Adipocyte (in vitro differentiated cells): ENCODE data around the gene KIRREL3.

Experiments used
- DNase-seq: peaks from one replicate; pipeline ENCODE4 v3.0.0-alpha.2; 2015; ENCODE audit warnings: low read depth
- H3K27me3 ChIP-seq: replicated peaks from 2 replicates; pipeline ENCODE4 v1.7.0; 2013; ENCODE audit warnings: mild to moderate bottlenecking, low read length, moderate library complexity; ENCODE audit not compliant: control insufficient read depth, insufficient read depth
- H3K36me3 ChIP-seq: 2 replicates; pipeline ENCODE4 v1.7.0; 2013; ENCODE audit warnings: low read length, mild to moderate bottlenecking, moderate library complexity; ENCODE audit not compliant: control insufficient read depth, insufficient read depth, severe bottlenecking
- H3K4me1 ChIP-seq: 2 replicates; pipeline ENCODE4 v1.7.0; 2013; ENCODE audit warnings: mild to moderate bottlenecking, low read length, moderate library complexity; ENCODE audit not compliant: control insufficient read depth, insufficient read depth
- H3K4me3 ChIP-seq: 2 replicates; pipeline ENCODE4 v1.7.0; 2013; ENCODE audit warnings: mild to moderate bottlenecking, low read length, moderate library complexity
- H3K9ac ChIP-seq: 2 replicates; pipeline ENCODE4 v1.7.0; 2013; ENCODE audit warnings: mild to moderate bottlenecking, low read length, moderate library complexity
- H3K9me3 ChIP-seq: 2 replicates; pipeline ENCODE4 v1.7.0; 2013; ENCODE audit warnings: mild to moderate bottlenecking, low read length, moderate library complexity; ENCODE audit not compliant: control insufficient read depth

The KIRREL3 gene

DNA sequence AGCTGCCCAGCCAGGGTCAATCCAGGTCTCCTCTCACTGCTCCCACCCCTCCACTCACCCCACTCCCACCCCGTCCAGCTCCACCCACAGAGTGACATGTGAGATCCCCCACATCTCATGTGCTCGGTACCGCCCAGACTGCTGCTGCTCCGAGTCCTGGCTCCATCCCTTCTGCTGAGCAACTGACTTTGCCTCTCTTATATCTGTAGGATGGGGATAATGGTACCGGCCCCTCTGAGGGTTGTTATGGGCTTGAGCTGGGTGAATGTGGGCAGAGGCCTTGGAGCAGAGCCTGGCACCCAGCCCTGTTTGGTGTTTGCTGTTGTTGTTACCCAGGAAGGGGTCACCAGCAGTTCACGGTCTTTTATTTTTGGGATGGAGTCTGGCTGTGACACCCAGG, 568.0 kb downstream of the KIRREL3 start:
- no peaks in the 10 kb centered on the region for H3K27me3 ChIP-seq
- peaks cover 6% of the 10 kb centered on the region for H3K36me3 ChIP-seq

DNA sequence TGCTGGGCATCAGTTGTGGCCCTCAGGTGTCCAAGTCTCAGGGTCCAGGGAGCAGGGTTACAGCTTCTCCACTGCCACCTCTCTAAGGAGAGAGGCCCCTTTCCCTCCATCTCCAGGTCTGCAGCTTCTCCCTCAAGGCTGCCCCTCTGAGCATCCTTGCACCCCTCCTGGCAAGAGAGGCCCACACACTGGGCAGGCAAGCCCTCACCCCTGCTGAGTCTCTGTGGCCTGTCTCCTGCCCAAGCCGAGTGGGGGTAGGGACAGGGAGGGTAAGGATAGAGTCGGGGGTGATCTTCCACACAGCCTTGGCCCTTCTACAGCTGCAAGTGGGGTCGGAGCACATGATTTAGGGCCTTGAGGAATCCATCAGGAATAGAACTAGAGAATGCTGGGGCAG, 568.5 kb downstream of the KIRREL3 start:
- peaks cover 24% of the 10 kb centered on the region for H3K4me1 ChIP-seq
- no peak overlapping the region for H3K4me3 ChIP-seq
- H3K9ac ChIP-seq, result peak overlapping the region; percentile 59
- H3K36me3 ChIP-seq, result peaks cover 3% of the 10 kb centered on the region
- H3K27me3 ChIP-seq, result no peaks in the 10 kb centered on the region
- no peaks in the 10 kb centered on the region for H3K9me3 ChIP-seq
- DNase-seq, result no peak

More for the DNA sequence above, 568.0 kb downstream of the KIRREL3 start:
- peak overlapping the region; percentile 59 for H3K9ac ChIP-seq
- DNase-seq, result no peak
- H3K4me3 ChIP-seq, result no peak overlapping the region
- H3K9me3 ChIP-seq, result no peaks in the 10 kb centered on the region
- H3K4me1 ChIP-seq, result peaks cover 22% of the 10 kb centered on the region

DNA sequence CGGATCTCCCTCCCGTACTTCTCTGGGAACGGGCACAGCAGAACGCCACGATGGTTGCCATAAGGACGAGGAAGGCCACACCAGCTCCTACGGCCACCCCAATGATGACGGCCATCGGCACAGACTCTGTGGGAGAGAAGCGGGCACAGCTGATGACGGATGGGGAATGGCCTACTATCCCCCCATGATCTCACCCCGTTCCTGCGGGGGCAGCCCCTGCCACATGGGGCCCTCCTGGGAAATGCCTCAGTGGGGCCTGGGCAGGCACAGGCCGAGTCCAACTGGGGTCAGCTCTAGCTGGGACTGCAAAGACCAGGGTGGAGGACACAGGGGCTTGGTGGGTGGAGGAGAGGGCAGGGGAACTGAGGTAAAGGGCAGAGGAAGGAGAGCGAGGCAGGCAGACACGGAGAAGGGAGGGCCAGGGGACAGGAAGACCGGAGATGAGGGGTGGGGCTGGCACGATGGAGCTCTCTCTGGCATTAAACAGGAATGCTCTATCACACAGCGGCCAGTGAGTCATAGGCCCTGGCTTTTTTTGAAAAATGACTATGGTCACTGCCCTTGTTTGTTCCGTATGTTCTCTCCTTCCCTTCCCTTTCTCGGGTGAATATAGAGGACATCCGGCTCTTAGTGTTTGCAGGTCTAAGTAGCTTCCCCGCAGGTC, 569.0 kb downstream of the KIRREL3 start:
- Histone ChIP-seq H3K36me3 (no peaks in the 10 kb centered on the region), H3K4me3 (no peak overlapping the region), H3K9me3 (no peaks in the 10 kb centered on the region), H3K4me1 (peaks cover 29% of the 10 kb centered on the region), H3K9ac (peak overlapping the region; percentile 59), H3K27me3 (no peaks in the 10 kb centered on the region)
- peak; percentile 80 for DNase-seq

DNA sequence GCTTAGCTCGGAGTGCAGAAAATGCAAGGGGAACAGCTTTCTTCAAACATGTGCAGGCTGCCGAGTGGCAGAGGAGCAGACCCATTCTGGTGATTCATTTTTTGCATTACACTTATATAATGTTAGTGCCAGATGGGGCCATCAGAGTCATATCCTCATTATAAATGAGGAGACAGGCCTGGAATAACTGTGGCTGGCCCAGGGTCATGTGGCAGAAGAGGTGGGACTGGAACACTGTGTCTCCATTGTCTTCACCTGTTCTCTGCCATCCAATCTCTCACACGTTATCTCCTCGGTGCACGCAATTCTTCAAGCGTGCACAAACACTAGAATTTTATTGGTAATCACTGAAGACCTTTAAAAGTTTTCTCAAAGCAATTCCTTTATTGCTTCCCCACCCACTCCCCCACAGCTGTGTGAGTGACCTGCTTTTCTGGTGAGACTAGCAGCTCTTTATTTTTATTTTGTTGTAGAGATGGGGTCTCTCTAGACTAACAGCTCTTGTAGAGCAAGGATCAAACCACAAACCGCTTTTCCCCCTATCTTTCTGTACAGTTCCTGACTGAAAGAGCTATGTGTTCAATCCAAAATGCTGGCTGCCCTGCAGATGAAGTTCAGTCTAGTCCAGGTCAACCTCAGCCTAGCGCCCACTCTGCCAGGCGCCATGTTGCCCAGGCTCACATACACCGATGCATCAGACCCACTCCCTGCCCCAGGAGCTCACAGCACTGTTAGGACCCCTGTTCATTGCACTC, 569.8 kb downstream of the KIRREL3 start:
- DNase-seq, result no peak
- H3K4me1 ChIP-seq, result peaks cover 30% of the 10 kb centered on the region
- H3K4me3 ChIP-seq, result no peak overlapping the region
- peak overlapping the region; percentile 58 for H3K9ac ChIP-seq
- no peaks in the 10 kb centered on the region for H3K27me3 ChIP-seq
- no peaks in the 10 kb centered on the region for H3K9me3 ChIP-seq
- H3K36me3 ChIP-seq, result no peaks in the 10 kb centered on the region

DNA sequence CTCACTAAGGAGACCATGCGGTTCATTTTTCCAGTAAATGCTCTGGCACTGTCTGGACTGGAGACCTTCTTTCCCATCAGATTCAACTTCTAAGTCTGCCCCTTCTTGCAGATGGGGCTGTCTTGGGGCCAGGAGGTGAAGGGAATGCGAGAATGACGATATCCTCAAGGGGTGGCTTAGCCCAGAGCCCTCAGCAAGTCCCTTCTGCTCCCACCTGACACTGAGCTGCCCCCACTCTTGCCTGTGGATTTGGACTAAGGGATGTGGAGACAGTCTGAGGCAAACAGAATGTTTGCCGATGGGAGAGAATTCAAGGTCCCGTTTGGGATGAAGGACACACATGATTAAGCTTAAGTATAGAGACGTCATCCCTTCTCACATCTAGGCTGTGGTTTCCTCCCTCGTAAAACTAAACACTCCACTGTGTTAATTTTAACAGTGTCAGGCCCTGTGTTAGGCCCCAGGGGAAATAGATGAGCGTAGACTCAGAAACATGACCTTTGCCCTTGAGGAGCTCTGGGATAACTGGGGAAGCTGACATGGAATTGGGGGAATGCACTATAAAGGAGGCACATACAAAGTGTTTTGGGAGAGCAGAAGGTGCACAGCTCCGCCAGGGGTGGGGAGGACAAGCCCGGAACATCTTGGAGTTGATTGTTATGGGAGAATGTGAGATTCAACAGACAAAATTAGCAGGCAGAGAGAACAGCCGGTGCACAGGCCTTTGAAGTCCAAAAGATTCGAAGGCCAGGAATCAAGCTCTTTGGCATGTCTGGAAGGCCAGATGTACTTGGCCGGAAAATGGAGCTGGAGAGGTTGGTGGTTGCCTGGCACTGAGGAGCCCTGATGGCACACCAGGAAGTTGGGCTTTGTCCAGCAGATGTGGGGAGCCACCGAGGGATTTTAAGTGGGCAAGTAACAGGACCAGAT, 573.5 kb downstream of the KIRREL3 start:
- no peak for DNase-seq
- H3K36me3 ChIP-seq, result peaks cover 6% of the 10 kb centered on the region
- H3K4me3 ChIP-seq, result no peak overlapping the region
- no peaks in the 10 kb centered on the region for H3K9me3 ChIP-seq
- no peak overlapping the region for H3K9ac ChIP-seq
- H3K4me1 ChIP-seq, result peaks cover 18% of the 10 kb centered on the region
- no peaks in the 10 kb centered on the region for H3K27me3 ChIP-seq

GRCh38 chr11:126426106-126426505, 574.5 kb downstream of the KIRREL3 start:
- Histone ChIP-seq H3K9me3 (no peaks in the 10 kb centered on the region), H3K36me3 (peaks cover 6% of the 10 kb centered on the region), H3K27me3 (no peaks in the 10 kb centered on the region), H3K4me1 (peaks cover 9% of the 10 kb centered on the region), H3K9ac (no peak overlapping the region), H3K4me3 (no peak overlapping the region)
- DNase-seq, result no peak

DNA sequence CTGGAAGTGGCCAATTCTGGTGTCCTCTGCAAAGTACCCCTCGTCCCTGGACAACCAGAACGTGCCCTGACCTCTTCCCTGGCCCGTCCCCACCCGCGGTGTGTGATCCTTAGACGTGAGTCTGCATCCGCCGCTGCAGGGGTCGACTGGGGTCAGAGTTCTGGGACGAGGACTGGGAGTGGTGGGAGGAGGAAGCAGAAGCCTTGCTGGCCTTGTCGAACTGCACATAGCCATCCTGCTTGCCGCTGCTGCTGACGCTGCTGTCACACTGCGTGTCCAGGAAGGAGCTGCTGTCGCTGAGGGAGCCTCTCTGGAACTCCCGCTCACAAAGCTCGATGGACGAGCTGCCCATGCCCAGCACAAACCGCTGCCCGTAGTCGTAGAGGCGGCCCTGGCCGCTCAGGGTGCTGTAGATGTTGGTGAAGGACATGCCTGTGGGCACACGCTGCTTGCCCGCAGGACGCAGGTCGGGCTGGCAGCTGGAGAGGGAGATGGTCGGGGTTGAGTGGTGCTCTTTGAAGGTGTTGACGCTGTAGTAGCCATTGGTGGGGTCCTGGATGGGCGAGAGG, 576.0 kb downstream of the KIRREL3 start:
- no peaks in the 10 kb centered on the region for H3K9me3 ChIP-seq
- H3K4me3 ChIP-seq, result no peak overlapping the region
- no peak for DNase-seq

DNA sequence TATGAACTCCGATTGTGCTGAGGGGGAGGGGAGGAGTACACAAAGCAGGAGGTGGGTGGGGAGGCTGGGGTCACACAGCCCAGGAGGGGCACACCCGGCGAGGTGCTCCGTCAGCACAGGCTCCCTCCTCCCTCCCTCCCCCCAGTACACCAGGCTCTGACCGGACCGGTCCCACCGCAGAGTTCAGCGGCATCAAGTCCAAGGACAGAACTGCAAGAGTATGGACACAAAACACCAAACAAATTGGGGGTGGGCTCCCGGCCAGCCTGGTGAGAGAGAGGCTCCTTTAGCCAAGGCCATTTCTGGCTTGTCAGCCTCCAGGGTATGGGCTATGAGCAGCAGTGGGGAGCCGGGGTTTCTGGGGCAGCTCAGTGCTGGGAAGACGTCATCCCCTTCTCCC, 576.8 kb downstream of the KIRREL3 start:
- H3K9me3 ChIP-seq, result no peaks in the 10 kb centered on the region
- H3K4me3 ChIP-seq, result no peak overlapping the region
- peaks cover 21% of the 10 kb centered on the region for H3K4me1 ChIP-seq
- peaks cover 6% of the 10 kb centered on the region for H3K36me3 ChIP-seq
- H3K9ac ChIP-seq, result no peak overlapping the region
- no peaks in the 10 kb centered on the region for H3K27me3 ChIP-seq
- DNase-seq, result no peak

More for the DNA sequence above, 576.0 kb downstream of the KIRREL3 start:
- no peaks in the 10 kb centered on the region for H3K27me3 ChIP-seq
- H3K36me3 ChIP-seq, result peaks cover 6% of the 10 kb centered on the region
- H3K4me1 ChIP-seq, result peaks cover 16% of the 10 kb centered on the region
- no peak overlapping the region for H3K9ac ChIP-seq

- Histone ChIP-seq H3K27me3 (no peaks in the 10 kb centered on the region), H3K36me3 (peaks cover 6% of the 10 kb centered on the region), H3K4me3 (no peak overlapping the region), H3K9me3 (no peaks in the 10 kb centered on the region), H3K9ac (no peak overlapping the region), H3K4me1 (peaks cover 27% of the 10 kb centered on the region)
- no peak for DNase-seq
Observed at GRCh38 chr11:126423154-126423553, 577.4 kb downstream of the KIRREL3 start.

DNA sequence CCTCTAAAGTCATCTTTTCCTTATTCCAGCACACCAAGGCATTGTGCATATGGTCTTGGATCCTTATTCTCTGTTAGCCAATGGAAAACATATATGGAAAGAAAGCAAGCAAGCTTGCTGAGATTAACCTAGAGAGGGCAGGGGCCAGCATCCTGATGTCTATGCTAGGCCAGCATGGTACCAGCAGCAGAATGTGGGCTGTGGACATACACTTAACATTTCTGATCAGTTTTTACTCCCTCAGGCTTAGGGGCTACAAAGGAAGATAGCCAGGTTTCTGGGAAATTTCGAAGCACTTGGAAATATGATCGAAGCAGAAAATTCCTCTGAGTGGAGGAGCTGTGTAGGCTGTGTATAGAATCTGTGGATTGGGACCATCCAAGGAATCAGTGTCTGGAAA, 578.1 kb downstream of the KIRREL3 start:
- no peak overlapping the region for H3K4me3 ChIP-seq
- peaks cover 27% of the 10 kb centered on the region for H3K4me1 ChIP-seq
- H3K9ac ChIP-seq, result no peak overlapping the region
- no peaks in the 10 kb centered on the region for H3K9me3 ChIP-seq
- no peak for DNase-seq
- peaks cover 6% of the 10 kb centered on the region for H3K36me3 ChIP-seq
- H3K27me3 ChIP-seq, result no peaks in the 10 kb centered on the region

DNA sequence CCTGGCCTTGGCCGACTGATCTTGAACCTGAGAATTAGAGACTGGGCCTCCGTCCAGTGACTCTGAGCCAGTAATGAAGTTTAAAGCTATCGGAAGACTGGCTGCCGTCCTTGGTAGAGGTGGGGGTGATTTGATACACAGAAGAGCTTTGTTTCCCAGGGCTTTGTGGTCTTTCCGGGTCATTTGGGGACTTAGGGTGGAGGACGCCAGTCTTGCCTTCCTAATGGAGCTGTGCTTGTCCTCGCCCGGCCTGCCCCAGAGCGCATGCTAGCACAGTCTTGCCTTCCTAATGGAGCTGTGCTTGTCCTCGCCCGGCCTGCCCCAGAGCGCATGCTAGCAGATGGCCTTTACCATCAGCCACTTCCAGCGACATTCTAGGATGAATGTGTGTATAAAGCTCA, 579.3 kb downstream of the KIRREL3 start:
- Histone ChIP-seq H3K36me3 (peaks cover 6% of the 10 kb centered on the region), H3K9ac (no peak overlapping the region), H3K27me3 (no peaks in the 10 kb centered on the region), H3K4me3 (no peak overlapping the region), H3K4me1 (peaks cover 27% of the 10 kb centered on the region), H3K9me3 (no peaks in the 10 kb centered on the region)
- DNase-seq, result no peak
